ENCODE measurements around the gene UQCRFS1.
"Not testable (repeated sequence)": the region's sequence is repeated elsewhere in the genome, so short reads cannot be mapped to it uniquely, and the experiment has no call there.

- TF ChIP-seq CTCF (IDR thresholded peaks at IDR 0.05 in 4 of 5, conservative IDR thresholded peaks at IDR 0.05 in 1 of 5); POLR2A (IDR thresholded peaks at IDR 0.05): not testable (repeated sequence)
These were observed 36.8 kb upstream of the UQCRFS1 start for GRCh38 chr19:29249798-29250197.
